Measurements from ENCODE around the gene DAGLA. TPM values are rescaled to one million over a fixed set of nuclear protein-coding genes. Genes with fewer than 3 reads are reported as not detected.

Gene DAGLA
- total RNA-seq, 3 donors from 2014 or later: 2.4 to 4.5 (median 3.3) TPM

DNA sequence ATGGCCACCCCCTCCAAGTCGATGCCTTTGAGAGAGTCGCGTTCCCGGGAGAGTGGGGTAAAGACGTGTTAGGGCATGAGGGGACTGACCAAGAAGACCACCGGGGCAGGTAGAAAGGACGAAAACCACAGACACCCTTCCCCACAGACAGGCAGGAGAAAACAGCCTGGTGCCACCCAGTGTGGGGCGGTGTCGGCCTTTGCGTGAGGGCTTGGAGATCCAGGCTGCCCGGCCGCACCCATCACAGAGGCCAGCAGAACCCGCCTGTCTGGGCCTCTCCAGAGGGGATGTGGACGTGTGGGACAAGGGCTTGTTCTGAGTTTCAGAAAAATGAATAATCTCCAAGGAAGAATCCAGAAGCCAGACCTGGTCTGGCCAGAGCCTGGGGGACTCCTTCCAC is 30.8 kb downstream of the DAGLA start:
- no peaks in the 10 kb centered on the region for H3K36me3 ChIP-seq
- TF ChIP-seq CTCF (IDR thresholded peaks at IDR 0.05) (no peak), POLR2AphosphoS5 (IDR thresholded peaks at IDR 0.05) (no peak), POLR2A (IDR thresholded peaks at IDR 0.05) (no peak)
- no peaks in the 10 kb centered on the region for H3K9me3 ChIP-seq

GRCh38 chr11:61711498-61711897 is 31.3 kb downstream of the DAGLA start:
- H3K27me3 ChIP-seq: no peaks in the 10 kb centered on the region
- no peaks in the 10 kb centered on the region for H3K4me1 ChIP-seq
- intact Hi-C loops (cut with DNase I; ENCODE audit: low total_unique reads): no loop called here
- no peak for DNase-seq (ENCODE audit: low spot score in 2 of 2)
- TF ChIP-seq POLR2A (IDR thresholded peaks at IDR 0.05) (no peak), CTCF (IDR thresholded peaks at IDR 0.05) (no peak), POLR2AphosphoS5 (IDR thresholded peaks at IDR 0.05) (no peak)
- H3K36me3 ChIP-seq: no peaks in the 10 kb centered on the region
- H3K27ac ChIP-seq: no peak overlapping the region
- H3K4me3 ChIP-seq: no peak overlapping the region
- no peaks in the 10 kb centered on the region for H3K9me3 ChIP-seq

More for the DNA sequence above, 30.8 kb downstream of the DAGLA start:
- Histone ChIP-seq H3K27me3 (no peaks in the 10 kb centered on the region), H3K4me3 (no peak overlapping the region), H3K4me1 (no peaks in the 10 kb centered on the region), H3K27ac (no peak overlapping the region)
- no peak for DNase-seq (ENCODE audit: low spot score in 2 of 2)
- intact Hi-C loops (cut with DNase I; ENCODE audit: low total_unique reads): no loop called here

DNA sequence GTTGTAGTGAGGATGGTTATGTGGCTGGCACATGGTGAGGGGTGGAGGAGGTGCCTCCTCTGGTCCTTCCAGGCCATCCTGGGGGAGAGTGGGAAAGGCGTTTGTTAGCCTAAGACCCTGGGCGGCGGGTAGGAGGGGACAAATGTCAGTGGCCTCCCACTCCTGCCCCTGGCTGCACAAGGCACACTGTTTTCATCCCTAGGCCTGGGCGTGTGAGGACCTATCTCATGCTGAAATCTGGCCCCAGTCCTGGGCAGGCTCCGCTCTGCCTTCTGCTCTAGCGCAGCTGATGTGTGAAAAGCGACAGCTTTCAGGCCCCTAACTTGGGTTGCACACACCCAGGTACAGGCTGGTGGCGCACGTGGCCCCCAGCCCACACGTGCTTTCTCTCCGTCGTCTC is 32.1 kb downstream of the DAGLA start:
- Histone ChIP-seq H3K27ac (no peak overlapping the region), H3K4me3 (no peak overlapping the region), H3K36me3 (no peaks in the 10 kb centered on the region), H3K4me1 (no peaks in the 10 kb centered on the region), H3K9me3 (no peaks in the 10 kb centered on the region), H3K27me3 (no peaks in the 10 kb centered on the region)
- intact Hi-C loops (cut with DNase I; ENCODE audit: low total_unique reads): no loop called here
- no peak for TF ChIP-seq CTCF (IDR thresholded peaks at IDR 0.05)
- no peak for TF ChIP-seq POLR2A (IDR thresholded peaks at IDR 0.05)
- no peak for TF ChIP-seq POLR2AphosphoS5 (IDR thresholded peaks at IDR 0.05)
- DNase-seq (ENCODE audit: low spot score in 2 of 2): no peak

GRCh38 chr11:61712846-61713245 is 32.7 kb downstream of the DAGLA start:
- no peak overlapping the region for H3K4me3 ChIP-seq
- no peaks in the 10 kb centered on the region for H3K9me3 ChIP-seq
- no peaks in the 10 kb centered on the region for H3K27me3 ChIP-seq
- no peak for DNase-seq (ENCODE audit: low spot score in 2 of 2)
- TF ChIP-seq POLR2AphosphoS5 (IDR thresholded peaks at IDR 0.05) (no peak), CTCF (IDR thresholded peaks at IDR 0.05) (no peak), POLR2A (IDR thresholded peaks at IDR 0.05) (no peak)
- H3K27ac ChIP-seq: no peak overlapping the region
- peaks cover 0 to 2% of the 10 kb centered on the region in 2 donors for H3K4me1 ChIP-seq
- intact Hi-C loops (cut with DNase I; ENCODE audit: low total_unique reads): no loop called here
- H3K36me3 ChIP-seq: no peaks in the 10 kb centered on the region

- Histone ChIP-seq H3K36me3 (no peaks in the 10 kb centered on the region), H3K4me1 (peaks cover 0 to 4% of the 10 kb centered on the region in 2 donors), H3K27me3 (no peaks in the 10 kb centered on the region), H3K4me3 (no peak overlapping the region), H3K9me3 (no peaks in the 10 kb centered on the region), H3K27ac (no peak overlapping the region)
- TF ChIP-seq POLR2AphosphoS5 (IDR thresholded peaks at IDR 0.05) (no peak), POLR2A (IDR thresholded peaks at IDR 0.05) (no peak), CTCF (IDR thresholded peaks at IDR 0.05) (no peak)
- intact Hi-C loops (cut with DNase I; ENCODE audit: low total_unique reads): no loop called here
- DNase-seq (ENCODE audit: low spot score in 2 of 2): no peak
Observed at GRCh38 chr11:61713464-61713863, 33.3 kb downstream of the DAGLA start.
